ENCODE results near the gene DIO1. TPM values are rescaled to one million over a fixed set of nuclear protein-coding genes. Genes with fewer than 3 reads are reported as not detected.

Gene DIO1
- not detected for total RNA-seq

DNA sequence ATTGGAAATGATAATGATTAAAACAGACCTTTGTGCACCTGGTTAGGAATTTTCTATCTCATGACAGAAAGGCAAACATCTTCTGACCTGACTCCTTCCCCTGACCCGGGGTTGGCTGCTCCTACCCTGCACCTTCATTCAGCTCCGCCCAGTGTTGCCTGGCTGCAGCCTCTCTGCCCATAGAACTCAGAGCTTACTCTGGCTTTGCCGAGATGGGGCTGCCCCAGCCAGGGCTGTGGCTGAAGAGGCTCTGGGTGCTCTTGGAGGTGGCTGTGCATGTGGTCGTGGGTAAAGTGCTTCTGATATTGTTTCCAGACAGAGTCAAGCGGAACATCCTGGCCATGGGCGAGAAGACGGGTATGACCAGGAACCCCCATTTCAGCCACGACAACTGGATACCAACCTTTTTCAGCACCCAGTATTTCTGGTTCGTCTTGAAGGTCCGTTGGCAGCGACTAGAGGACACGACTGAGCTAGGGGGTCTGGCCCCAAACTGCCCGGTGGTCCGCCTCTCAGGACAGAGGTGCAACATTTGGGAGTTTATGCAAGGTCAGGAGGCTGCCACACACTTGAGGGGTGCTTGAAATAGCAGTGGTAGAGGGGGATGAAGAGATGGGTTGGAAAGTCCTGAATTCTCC lies at the start of gene DIO1:
DIO1 (plus strand) TSS at position 189 of the 638 bp plus-strand sequence; CDS start at position 213, 24 bp downstream.
- Histone ChIP-seq H3K4me1 (peaks cover 0 to 13% of the 10 kb centered on the region in 2 donors), H3K4me3 (no peak within 1 kb of the TSS), H3K27me3 (no peaks in the 10 kb centered on the region), H3K9me3 (no peaks in the 10 kb centered on the region), H3K27ac (no peak within 1 kb of the TSS), H3K36me3 (no peaks in the 10 kb centered on the region)
- DNase-seq (ENCODE audit: low spot score): no peak
- TF ChIP-seq CTCF (IDR thresholded peaks at IDR 0.05): no peak

DNA sequence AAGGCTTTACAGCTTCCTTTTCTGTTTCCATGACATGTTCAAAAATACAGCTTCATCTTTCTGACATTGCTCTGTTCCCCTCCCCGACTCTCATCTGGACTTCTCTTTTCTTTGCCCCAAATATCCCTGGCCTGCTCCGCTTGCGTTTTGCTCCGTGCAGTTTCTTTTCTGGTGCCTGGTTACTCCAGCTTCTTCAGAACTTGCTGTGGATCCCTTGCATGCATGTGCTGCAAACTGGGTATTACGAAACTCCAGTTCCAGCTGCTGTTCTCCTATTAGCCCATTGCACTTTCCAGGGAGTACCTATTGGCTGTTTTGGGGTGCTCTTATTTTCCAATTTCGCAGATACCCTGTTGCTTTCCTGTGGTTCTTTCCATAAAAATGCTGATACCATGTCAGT lies 46.0 kb upstream of the DIO1 start:
- peaks cover 0 to under 1% of the 10 kb centered on the region in 2 donors for H3K9me3 ChIP-seq
- H3K4me1 ChIP-seq: no peaks in the 10 kb centered on the region

GRCh38 chr1:53850082-53850673 lies 43.8 kb upstream of the DIO1 start:
- H3K4me1 ChIP-seq: no peaks in the 10 kb centered on the region
- TF ChIP-seq CTCF (IDR thresholded peaks at IDR 0.05): no peak
- no peak overlapping the region for H3K27ac ChIP-seq
- no peak for DNase-seq (ENCODE audit: low spot score)
- no peak overlapping the region for H3K4me3 ChIP-seq
- H3K27me3 ChIP-seq: no peaks in the 10 kb centered on the region
- H3K9me3 ChIP-seq: no peaks in the 10 kb centered on the region
- H3K36me3 ChIP-seq: peaks cover 33% of the 10 kb centered on the region

More for the DNA sequence above, 46.0 kb upstream of the DIO1 start:
- Histone ChIP-seq H3K27ac (no peak overlapping the region), H3K36me3 (peaks cover 14% of the 10 kb centered on the region), H3K4me3 (no peak overlapping the region), H3K27me3 (no peaks in the 10 kb centered on the region)
- DNase-seq (ENCODE audit: low spot score): no peak
- TF ChIP-seq CTCF (IDR thresholded peaks at IDR 0.05): no peak

- TF ChIP-seq CTCF (IDR thresholded peaks at IDR 0.05): no peak
- peaks cover 49% of the 10 kb centered on the region for H3K36me3 ChIP-seq
- no peak for DNase-seq (ENCODE audit: low spot score)
These were observed 42.3 kb upstream of the DIO1 start for GRCh38 chr1:53851571-53852285.

GRCh38 chr1:53860967-53861411 lies 33.0 kb upstream of the DIO1 start:
- no peaks in the 10 kb centered on the region for H3K27me3 ChIP-seq
- H3K4me3 ChIP-seq: no peak overlapping the region
- TF ChIP-seq CTCF (IDR thresholded peaks at IDR 0.05): peak; percentile 32 to 76
- peaks cover 34% of the 10 kb centered on the region for H3K36me3 ChIP-seq
- DNase-seq (ENCODE audit: low spot score): no peak
- no peaks in the 10 kb centered on the region for H3K4me1 ChIP-seq
- H3K27ac ChIP-seq: no peak overlapping the region
- H3K9me3 ChIP-seq: no peaks in the 10 kb centered on the region

More at GRCh38 chr1:53851571-53852285, 42.3 kb upstream of the DIO1 start:
- no peaks in the 10 kb centered on the region for H3K27me3 ChIP-seq
- H3K9me3 ChIP-seq: no peaks in the 10 kb centered on the region
- H3K27ac ChIP-seq: no peak overlapping the region
- H3K4me3 ChIP-seq: no peak overlapping the region
- H3K4me1 ChIP-seq: no peaks in the 10 kb centered on the region
